Keratinocyte (primary cell): ENCODE results near the gene MPP2. TPM values are rescaled to one million over a fixed set of nuclear protein-coding genes. Genes with fewer than 3 reads are reported as not detected.

ENCODE experiments used
- DNase-seq: peaks from one replicate; pipeline ENCODE4 v3.0.0-alpha.2; 2011; ENCODE audit warnings: low read depth, missing footprints, low spot score
- FAIRE-seq: peaks from 2 replicates; lab custom pipeline; 2011; peaks lifted over from hg19 to GRCh38; lab: Jason Lieb, UNC
- H2AFZ ChIP-seq: 2 replicates; pipeline ENCODE4 v1.6.0; 2012; ENCODE audit warnings: low read length, control low read depth, inconsistent platforms; ENCODE audit not compliant: control insufficient read depth
- H3K27ac ChIP-seq: 2 replicates; pipeline ENCODE4 v1.5.1; 2011; ENCODE audit warnings: low read length; ENCODE audit not compliant: control insufficient read depth, insufficient read depth
- H3K27me3 ChIP-seq: 3 replicates; pipeline ENCODE4 v1.6.0; 2011; ENCODE audit warnings: low read length; ENCODE audit not compliant: control insufficient read depth, insufficient read depth; ENCODE audit errors: extremely low read depth
- H3K36me3 ChIP-seq, 2 experiments: 2 replicates in 1 of 2; 3 replicates in 1 of 2; pipeline ENCODE4 v1.5.1; 2011; ENCODE audit warnings: low read length in 2 of 2, mild to moderate bottlenecking in 1 of 2; ENCODE audit not compliant: control insufficient read depth in 2 of 2, insufficient read depth in 2 of 2; ENCODE audit errors: extremely low read depth in 1 of 2
- H3K4me1 ChIP-seq: 3 replicates; pipeline ENCODE4 v1.5.1; 2011; ENCODE audit warnings: low read length; ENCODE audit not compliant: control insufficient read depth, insufficient read depth; ENCODE audit errors: extremely low read depth
- H3K4me2 ChIP-seq: 3 replicates; pipeline ENCODE4 v1.6.0; 2011; ENCODE audit warnings: low read depth, low read length; ENCODE audit not compliant: control insufficient read depth, insufficient read depth; ENCODE audit errors: extremely low read depth
- H3K4me3 ChIP-seq, 3 experiments: fragments of 200-600 bp in 1 of 3; sonication (generic) in 1 of 3; 2 replicates in 2 of 3; 3 replicates in 1 of 3; pipeline ENCODE4 v1.5.1; 2011 to 2016; ENCODE audit warnings: low read length in 3 of 3, mild to moderate bottlenecking in 3 of 3, control low read depth in 2 of 3, inconsistent platforms in 1 of 3, low read depth in 1 of 3, mixed read lengths in 1 of 3, mixed run types in 1 of 3, moderate library complexity in 1 of 3; ENCODE audit not compliant: control insufficient read depth in 2 of 3, insufficient read depth in 2 of 3; ENCODE audit errors: extremely low read depth in 1 of 3
- H3K79me2 ChIP-seq: 2 replicates; pipeline ENCODE4 v1.6.0; 2012; ENCODE audit warnings: low read length; ENCODE audit not compliant: control insufficient read depth, insufficient read depth
- H3K9ac ChIP-seq: 3 replicates; pipeline ENCODE4 v1.6.0; 2011; ENCODE audit warnings: low read length; ENCODE audit not compliant: control insufficient read depth, insufficient read depth; ENCODE audit errors: extremely low read depth
- H3K9me1 ChIP-seq: 3 replicates; pipeline ENCODE4 v1.6.0; 2011; ENCODE audit warnings: low read length; ENCODE audit not compliant: control insufficient read depth, insufficient read depth; ENCODE audit errors: extremely low read depth
- H3K9me3 ChIP-seq: 2 replicates; pipeline ENCODE4 v1.5.1; 2012; ENCODE audit warnings: low read depth, low read length; ENCODE audit not compliant: control insufficient read depth
- H4K20me1 ChIP-seq: 3 replicates; pipeline ENCODE4 v1.6.0; 2011; ENCODE audit warnings: low read length; ENCODE audit not compliant: control insufficient read depth, insufficient read depth; ENCODE audit errors: extremely low read depth
- CTCF ChIP-seq, 3 experiments: IDR thresholded peaks in 1 of 3; conservative IDR thresholded peaks in 1 of 3; optimal IDR thresholded peaks in 1 of 3; 2 replicates in 2 of 3; 3 replicates in 1 of 3; pipeline versions ENCODE3 to v1.5.1; 2011; ENCODE audit warnings: low read length in 3 of 3, mild to moderate bottlenecking in 3 of 3, moderate library complexity in 2 of 3, control low read depth in 1 of 3, inconsistent platforms in 1 of 3; ENCODE audit not compliant: insufficient read depth in 2 of 3; ENCODE audit errors: extremely low read depth in 1 of 3
- EZH2 ChIP-seq: IDR thresholded peaks from one replicate; pipeline ENCODE4 v1.6.1; 2012; ENCODE audit warnings: inconsistent platforms, mild to moderate bottlenecking, low read length, moderate library complexity
- dilution Hi-C: fragments of 300-500 bp; cut with MboI; formaldehyde crosslinking; loops from one replicate; pipeline ENCODE4 v1.7.0; 2020; ENCODE audit warnings: low sequenced_read_pairs; ENCODE audit not compliant: extremely low pct_ligation_motif_present
- polyA plus RNA-seq, 5 experiments: library from polyadenylated mRNA; depleted of rRNA in 3 of 5; stranded (reverse) in 3 of 5; stranded (forward) in 1 of 5; unstranded in 1 of 5; fragments of >200 nt; gene quantifications; 1 replicate in 1 of 5; 2 replicates in 3 of 5; 3 replicates in 1 of 5; pipeline versions ENCODE4 v1.2.1 to v1.2.3, GENCODE V29; 2011 to 2012; ENCODE audit warnings: missing spikeins in 2 of 5, low read depth in 1 of 5, low replicate concordance in 1 of 5

Gene MPP2
- polyA plus RNA-seq, 1 donor (not counting 4 experiments of a cell fraction or from before 2014, with no cell fraction given) = 0.12 TPM

- peaks cover 5% of the 10 kb centered on the region for H3K4me1 ChIP-seq
- H3K4me2 ChIP-seq = no peak overlapping the region
- H3K79me2 ChIP-seq = no peaks in the 10 kb centered on the region
- FAIRE-seq = no peak
- no peak for DNase-seq
- no peak overlapping the region for H3K27ac ChIP-seq
- H4K20me1 ChIP-seq = no peaks in the 10 kb centered on the region
- H3K4me3 ChIP-seq = no peak overlapping the region
- TF ChIP-seq EZH2 = no peak
- no peak for TF ChIP-seq CTCF (optimal IDR thresholded peaks at IDR 0.05 in 1 of 3, IDR thresholded peaks at IDR 0.05 in 1 of 3, conservative IDR thresholded peaks at IDR 0.05 in 1 of 3; ENCODE audit: extremely low read depth in 1 of 3, insufficient read depth in 2 of 3, low read length in 3 of 3)
- H2AFZ ChIP-seq = no peak overlapping the region
- no peak overlapping the region for H3K9ac ChIP-seq
- H3K36me3 ChIP-seq = no peaks in the 10 kb centered on the region
- no peaks in the 10 kb centered on the region for H3K9me3 ChIP-seq
- H3K9me1 ChIP-seq = no peaks in the 10 kb centered on the region
- dilution Hi-C loops = no loop called here
- H3K27me3 ChIP-seq = peaks cover 15% of the 10 kb centered on the region
These were observed 38.9 kb downstream of the MPP2 start for GRCh38 chr17:43868226-43868994.

- no peak overlapping the region for H2AFZ ChIP-seq
- no peaks in the 10 kb centered on the region for H4K20me1 ChIP-seq
- DNase-seq (no peak), FAIRE-seq (no peak)
- H3K4me3 ChIP-seq = no peak overlapping the region
- dilution Hi-C loops = no loop called here
- peaks cover 15% of the 10 kb centered on the region for H3K27me3 ChIP-seq
- H3K9me3 ChIP-seq = no peaks in the 10 kb centered on the region
- H3K9me1 ChIP-seq = no peaks in the 10 kb centered on the region
- H3K4me1 ChIP-seq = no peaks in the 10 kb centered on the region
- no peak for TF ChIP-seq CTCF (optimal IDR thresholded peaks at IDR 0.05 in 1 of 3, IDR thresholded peaks at IDR 0.05 in 1 of 3, conservative IDR thresholded peaks at IDR 0.05 in 1 of 3; ENCODE audit: extremely low read depth in 1 of 3, insufficient read depth in 2 of 3, low read length in 3 of 3)
- no peak for TF ChIP-seq EZH2
- no peaks in the 10 kb centered on the region for H3K79me2 ChIP-seq
- H3K9ac ChIP-seq = no peak overlapping the region
- no peaks in the 10 kb centered on the region for H3K36me3 ChIP-seq
- no peak overlapping the region for H3K4me2 ChIP-seq
- H3K27ac ChIP-seq = no peak overlapping the region
These were observed 43.0 kb downstream of the MPP2 start for GRCh38 chr17:43864161-43864984.
